NB4 (cell line): ENCODE measurements around the gene PAM.

Source experiments
- POLR2A ChIP-seq: IDR thresholded peaks from 2 replicates; pipeline ENCODE4 v1.6.1; 2011; ENCODE audit warnings: mild to moderate bottlenecking; ENCODE audit not compliant: insufficient read length; ENCODE audit errors: extremely low read depth
- TF ChIP-seq, protein P1 (sequence below): IDR thresholded peaks from one replicate; pipeline ENCODE4 v1.5.1; 2012; ENCODE audit warnings: low read depth, low read length

DNA sequence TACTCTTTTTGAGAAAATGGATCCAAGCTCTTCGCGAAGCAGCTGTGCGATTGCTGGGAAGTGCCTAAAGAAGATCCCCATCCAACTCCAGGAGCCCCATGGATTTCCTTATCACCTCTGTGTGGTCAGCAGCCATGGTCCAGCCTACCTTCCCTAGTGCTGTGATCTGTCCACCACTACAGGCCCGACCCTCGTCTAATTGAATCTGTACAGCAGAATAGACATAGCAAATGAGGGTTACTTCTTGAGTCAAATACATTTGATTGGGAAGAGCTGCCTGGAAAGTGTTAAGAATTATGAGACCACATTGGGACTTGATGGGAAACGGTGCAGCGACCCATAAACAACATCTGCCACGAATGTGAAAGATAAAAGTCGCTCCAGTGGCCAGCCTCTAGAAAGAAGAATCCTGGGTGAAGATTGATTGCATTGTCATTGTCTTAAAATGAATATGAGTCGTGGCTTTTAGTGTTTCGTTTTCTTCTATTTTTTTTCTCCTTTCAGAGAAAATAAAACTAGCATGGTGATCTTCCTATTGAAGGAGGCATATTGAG, 118.4 kb downstream of the PAM start:
- TF ChIP-seq POLR2A, result no peak
- TF ChIP-seq, protein P1, sequence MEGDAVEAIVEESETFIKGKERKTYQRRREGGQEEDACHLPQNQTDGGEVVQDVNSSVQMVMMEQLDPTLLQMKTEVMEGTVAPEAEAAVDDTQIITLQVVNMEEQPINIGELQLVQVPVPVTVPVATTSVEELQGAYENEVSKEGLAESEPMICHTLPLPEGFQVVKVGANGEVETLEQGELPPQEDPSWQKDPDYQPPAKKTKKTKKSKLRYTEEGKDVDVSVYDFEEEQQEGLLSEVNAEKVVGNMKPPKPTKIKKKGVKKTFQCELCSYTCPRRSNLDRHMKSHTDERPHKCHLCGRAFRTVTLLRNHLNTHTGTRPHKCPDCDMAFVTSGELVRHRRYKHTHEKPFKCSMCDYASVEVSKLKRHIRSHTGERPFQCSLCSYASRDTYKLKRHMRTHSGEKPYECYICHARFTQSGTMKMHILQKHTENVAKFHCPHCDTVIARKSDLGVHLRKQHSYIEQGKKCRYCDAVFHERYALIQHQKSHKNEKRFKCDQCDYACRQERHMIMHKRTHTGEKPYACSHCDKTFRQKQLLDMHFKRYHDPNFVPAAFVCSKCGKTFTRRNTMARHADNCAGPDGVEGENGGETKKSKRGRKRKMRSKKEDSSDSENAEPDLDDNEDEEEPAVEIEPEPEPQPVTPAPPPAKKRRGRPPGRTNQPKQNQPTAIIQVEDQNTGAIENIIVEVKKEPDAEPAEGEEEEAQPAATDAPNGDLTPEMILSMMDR, result no peak
